Nephron progenitor cell (in vitro differentiated cells): ENCODE results near the gene HOXA3.

Experiments
- DNase-seq: peaks from one replicate; pipeline ENCODE4 v3.0.0; 2021
- H3K27ac Mint-ChIP-seq: 2 replicates; pipeline ENCODE4 v1.8.0; 2021; ENCODE audit warnings: mild to moderate bottlenecking, moderate library complexity, mixed read lengths
- H3K27me3 Mint-ChIP-seq: 2 replicates; pipeline ENCODE4 v1.8.0; 2021; ENCODE audit warnings: mild to moderate bottlenecking, low read depth, mixed read lengths; ENCODE audit not compliant: poor library complexity
- H3K36me3 Mint-ChIP-seq: 2 replicates; pipeline ENCODE4 v1.8.0; 2021; ENCODE audit warnings: low read depth, mixed read lengths
- H3K4me1 Mint-ChIP-seq: 2 replicates; pipeline ENCODE4 v1.8.0; 2021; ENCODE audit warnings: mixed read lengths
- H3K4me3 Mint-ChIP-seq: 2 replicates; pipeline ENCODE4 v1.8.0; 2021; ENCODE audit warnings: mild to moderate bottlenecking, moderate library complexity, mixed read lengths
- H3K9me3 Mint-ChIP-seq: 2 replicates; pipeline ENCODE4 v1.8.0; 2021; ENCODE audit warnings: mild to moderate bottlenecking, moderate library complexity, mixed read lengths
- TF ChIP-seq, protein P1 (sequence below): fragments of 200-600 bp; sonication (generic); IDR thresholded peaks from 2 replicates; pipeline ENCODE4 v1.5.0; 2021; ENCODE audit warnings: antibody characterized with exemption

HOXA3 gene

DNA sequence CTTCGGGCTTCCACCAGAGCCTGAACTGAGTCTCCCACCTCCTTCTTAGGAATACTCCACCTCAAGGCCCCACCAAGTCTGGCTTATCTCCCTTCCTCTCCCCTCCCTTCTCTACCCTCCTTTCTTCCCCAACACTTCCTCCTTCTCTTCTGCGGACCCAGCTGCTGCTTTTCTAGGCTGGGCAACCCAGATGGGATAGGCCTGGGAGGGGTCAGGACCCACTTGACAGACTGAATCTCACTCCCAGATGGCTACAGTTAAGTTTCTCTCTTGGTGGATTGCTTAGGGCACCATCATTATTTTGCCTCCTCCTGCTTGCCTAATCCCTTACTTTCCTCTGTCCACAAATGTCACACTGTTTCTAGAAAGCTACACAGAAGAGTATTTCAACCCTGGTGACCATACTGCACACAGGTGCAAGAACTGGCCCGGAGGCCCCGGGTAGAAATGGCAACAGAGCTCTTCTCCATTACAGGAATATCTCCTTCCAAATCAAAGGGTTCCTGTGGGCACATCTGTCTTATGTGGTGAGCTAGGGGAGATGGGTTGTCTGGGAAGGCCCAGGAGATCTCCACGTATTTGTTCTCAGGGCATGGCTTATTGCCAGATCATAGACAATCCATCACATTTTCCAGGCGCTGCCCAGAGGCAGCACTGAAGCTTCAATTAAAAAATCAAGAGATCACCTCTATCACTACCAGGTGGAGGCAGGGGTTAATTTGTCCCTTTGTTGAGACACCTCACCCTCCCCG, 37.8 kb upstream of the HOXA3 start:
- no peaks in the 10 kb centered on the region for H3K9me3 Mint-ChIP-seq
- no peak overlapping the region for H3K27ac Mint-ChIP-seq
- H3K36me3 Mint-ChIP-seq: no peaks in the 10 kb centered on the region
- peak; percentile 3 for DNase-seq
- TF ChIP-seq, protein P1, sequence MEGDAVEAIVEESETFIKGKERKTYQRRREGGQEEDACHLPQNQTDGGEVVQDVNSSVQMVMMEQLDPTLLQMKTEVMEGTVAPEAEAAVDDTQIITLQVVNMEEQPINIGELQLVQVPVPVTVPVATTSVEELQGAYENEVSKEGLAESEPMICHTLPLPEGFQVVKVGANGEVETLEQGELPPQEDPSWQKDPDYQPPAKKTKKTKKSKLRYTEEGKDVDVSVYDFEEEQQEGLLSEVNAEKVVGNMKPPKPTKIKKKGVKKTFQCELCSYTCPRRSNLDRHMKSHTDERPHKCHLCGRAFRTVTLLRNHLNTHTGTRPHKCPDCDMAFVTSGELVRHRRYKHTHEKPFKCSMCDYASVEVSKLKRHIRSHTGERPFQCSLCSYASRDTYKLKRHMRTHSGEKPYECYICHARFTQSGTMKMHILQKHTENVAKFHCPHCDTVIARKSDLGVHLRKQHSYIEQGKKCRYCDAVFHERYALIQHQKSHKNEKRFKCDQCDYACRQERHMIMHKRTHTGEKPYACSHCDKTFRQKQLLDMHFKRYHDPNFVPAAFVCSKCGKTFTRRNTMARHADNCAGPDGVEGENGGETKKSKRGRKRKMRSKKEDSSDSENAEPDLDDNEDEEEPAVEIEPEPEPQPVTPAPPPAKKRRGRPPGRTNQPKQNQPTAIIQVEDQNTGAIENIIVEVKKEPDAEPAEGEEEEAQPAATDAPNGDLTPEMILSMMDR: no peak
- H3K4me1 Mint-ChIP-seq: peaks cover 65% of the 10 kb centered on the region
- peak overlapping the region; percentile 82 for H3K4me3 Mint-ChIP-seq
- peaks cover 100% of the 10 kb centered on the region for H3K27me3 Mint-ChIP-seq

GRCh38 chr7:27189295-27189996, 37.1 kb upstream of the HOXA3 start:
- peak; percentile 42 for DNase-seq
- peak overlapping the region; percentile 82 for H3K4me3 Mint-ChIP-seq
- H3K27ac Mint-ChIP-seq: no peak overlapping the region
- no peaks in the 10 kb centered on the region for H3K36me3 Mint-ChIP-seq
- H3K4me1 Mint-ChIP-seq: peaks cover 71% of the 10 kb centered on the region
- H3K9me3 Mint-ChIP-seq: no peaks in the 10 kb centered on the region
- TF ChIP-seq, protein P1: no peak
- H3K27me3 Mint-ChIP-seq: peaks cover 100% of the 10 kb centered on the region

GRCh38 chr7:27188386-27189294, 36.3 kb upstream of the HOXA3 start:
- peaks cover 98% of the 10 kb centered on the region for H3K27me3 Mint-ChIP-seq
- DNase-seq: peak; percentile 41
- H3K27ac Mint-ChIP-seq: peak overlapping the region; percentile 80
- no peaks in the 10 kb centered on the region for H3K36me3 Mint-ChIP-seq
- TF ChIP-seq, protein P1: no peak
- H3K9me3 Mint-ChIP-seq: no peaks in the 10 kb centered on the region
- H3K4me1 Mint-ChIP-seq: peaks cover 68% of the 10 kb centered on the region
- peak overlapping the region; percentile 82 for H3K4me3 Mint-ChIP-seq

DNA sequence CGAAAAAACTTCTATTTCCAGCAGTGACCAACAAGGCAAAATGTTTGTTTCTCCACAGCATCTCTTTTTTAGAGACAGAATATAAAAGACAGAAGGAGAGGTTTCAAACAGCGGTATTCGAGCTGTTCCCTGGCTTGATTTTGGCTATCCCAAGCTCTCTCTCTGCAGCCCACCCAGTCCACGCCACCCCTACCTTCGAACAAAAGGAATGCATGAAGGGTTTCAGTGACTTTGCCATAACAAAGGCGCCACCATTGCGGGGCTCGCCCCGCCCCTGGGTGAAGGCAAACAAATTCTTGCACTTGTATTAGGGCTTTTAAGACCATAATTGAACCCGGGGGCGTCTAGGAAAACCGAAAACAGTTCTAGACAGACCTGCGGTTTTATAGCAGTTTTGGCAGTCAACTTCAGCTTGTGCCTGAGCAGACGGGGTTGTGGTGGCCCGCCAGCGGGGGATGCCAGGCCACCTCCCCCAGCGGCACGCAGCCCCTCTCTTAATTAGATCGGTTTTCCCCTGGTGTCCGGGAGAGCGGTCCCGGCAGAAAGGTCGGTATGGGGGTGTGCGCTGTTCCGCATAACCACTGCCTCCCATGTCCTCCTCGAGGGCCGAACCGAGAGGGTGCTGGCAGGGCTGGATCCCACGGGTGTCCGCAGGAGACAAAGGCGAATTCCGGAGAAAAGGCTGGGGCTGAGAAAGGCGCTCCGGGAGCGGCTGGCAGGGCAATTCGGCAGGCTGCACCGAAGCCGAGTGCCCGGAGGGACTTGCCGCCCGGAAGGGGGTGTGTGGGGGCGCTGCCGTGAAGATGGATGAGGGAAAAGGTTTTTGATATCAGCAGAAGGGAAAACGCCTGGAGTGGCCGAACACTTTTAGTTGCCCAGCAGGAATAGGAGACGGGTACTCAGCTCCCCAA, 35.3 kb upstream of the HOXA3 start:
- peaks cover 68% of the 10 kb centered on the region for H3K4me1 Mint-ChIP-seq

More for the DNA sequence above, 35.3 kb upstream of the HOXA3 start:
- DNase-seq: peak; percentile 46
- H3K27me3 Mint-ChIP-seq: peaks cover 93% of the 10 kb centered on the region
- peak overlapping the region; percentile 82 for H3K4me3 Mint-ChIP-seq
- no peak overlapping the region for H3K27ac Mint-ChIP-seq
- TF ChIP-seq, protein P1: no peak
- H3K9me3 Mint-ChIP-seq: no peaks in the 10 kb centered on the region
- H3K36me3 Mint-ChIP-seq: peaks cover 2% of the 10 kb centered on the region
